Dedifferentiated amniotic fluid mesenchymal stem cell (primary cell): Measurements from ENCODE around the gene LRMDA.
A peak's percentile ranks its signal among the peaks of the same experiment; 100 is the strongest.

Experiments
- DNase-seq: peaks from one replicate; pipeline ENCODE4 v3.0.0-alpha.2; 2016; ENCODE audit errors: extremely low spot score

Gene LRMDA

DNA sequence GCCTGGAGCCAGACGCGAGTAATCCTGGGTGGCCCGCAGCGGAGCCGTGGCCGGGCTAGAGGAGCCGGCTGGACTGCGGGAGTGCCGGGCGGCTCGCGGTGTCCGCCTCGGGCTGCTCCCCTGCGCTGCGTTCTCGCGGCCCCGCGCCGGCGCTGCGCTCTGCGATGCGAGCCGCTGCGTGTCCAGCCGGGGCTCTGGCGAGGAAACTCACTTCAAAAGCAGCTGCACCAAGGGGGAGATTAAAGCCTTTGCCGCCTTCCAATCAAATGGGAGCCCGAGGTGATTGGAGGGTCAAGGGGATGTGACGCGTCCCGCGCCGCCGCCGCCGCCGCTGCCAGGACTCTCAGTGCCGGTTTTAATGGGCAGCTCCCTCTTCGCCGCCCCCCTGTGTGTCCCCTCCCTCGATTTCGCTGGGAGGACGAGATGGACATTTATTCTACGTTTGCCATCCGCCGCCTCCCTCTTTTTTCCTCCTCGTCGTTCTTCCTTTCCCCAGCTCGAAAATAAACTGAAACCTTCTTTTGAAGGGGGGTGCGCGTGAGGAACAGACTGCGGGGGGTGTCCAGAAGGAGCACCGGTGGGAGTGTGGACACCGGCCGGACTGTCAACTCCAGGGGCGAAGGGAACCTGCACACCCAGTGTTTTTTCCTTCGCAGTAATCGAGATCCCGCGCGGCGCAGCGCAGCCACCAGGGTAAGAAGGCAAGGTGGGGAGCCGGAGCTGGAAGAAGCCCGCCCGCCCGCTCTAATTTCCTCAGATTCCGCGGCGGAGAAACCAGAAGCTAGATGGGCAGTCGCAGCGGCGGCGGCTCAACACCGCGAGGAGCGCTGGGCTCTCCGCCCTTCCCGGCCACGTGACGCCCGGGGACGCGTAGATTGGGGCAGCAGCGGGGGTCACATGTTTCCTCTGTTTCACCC is 29.6 kb upstream of the LRMDA start, which contains the start of gene ZNF503:
TSS of gene ZNF503 (minus strand) at position 196 of the 917 bp plus-strand sequence. CDS start 345 bp downstream, outside the sequence.
- DNase-seq: peak; percentile 97

DNA sequence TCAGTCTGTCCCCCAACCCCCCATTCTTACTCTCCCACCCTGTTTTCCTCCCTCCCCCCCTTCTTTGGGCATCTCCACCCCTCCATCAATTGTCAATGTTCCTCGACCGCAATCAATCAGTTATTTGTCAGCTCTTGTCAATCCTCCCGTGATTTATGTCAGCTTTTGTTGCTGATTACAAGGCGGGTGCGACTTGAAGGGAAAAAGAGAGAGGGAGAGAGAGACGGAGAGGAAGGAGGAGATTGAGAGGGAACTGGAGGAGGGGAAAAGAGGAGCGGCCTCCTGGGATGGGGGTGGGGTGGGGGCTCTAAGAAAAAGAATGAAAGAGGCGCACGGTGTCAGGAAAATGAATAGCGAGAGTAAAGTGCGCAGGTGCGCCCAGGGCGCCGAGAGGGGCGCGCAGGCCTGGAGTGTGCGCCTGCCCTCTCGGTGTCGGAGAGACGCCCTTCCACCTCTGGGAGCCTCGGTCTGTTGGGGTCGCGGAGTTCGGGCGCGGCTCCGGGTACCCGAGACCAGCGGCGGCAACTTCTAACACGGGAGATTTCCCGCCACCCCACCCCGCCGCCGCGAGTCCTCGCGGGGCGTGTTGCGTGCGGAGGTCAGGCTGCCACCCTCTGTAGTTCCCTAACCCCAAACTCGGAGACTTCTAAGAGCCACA is 28.8 kb upstream of the LRMDA start:
- no peak for DNase-seq

DNA sequence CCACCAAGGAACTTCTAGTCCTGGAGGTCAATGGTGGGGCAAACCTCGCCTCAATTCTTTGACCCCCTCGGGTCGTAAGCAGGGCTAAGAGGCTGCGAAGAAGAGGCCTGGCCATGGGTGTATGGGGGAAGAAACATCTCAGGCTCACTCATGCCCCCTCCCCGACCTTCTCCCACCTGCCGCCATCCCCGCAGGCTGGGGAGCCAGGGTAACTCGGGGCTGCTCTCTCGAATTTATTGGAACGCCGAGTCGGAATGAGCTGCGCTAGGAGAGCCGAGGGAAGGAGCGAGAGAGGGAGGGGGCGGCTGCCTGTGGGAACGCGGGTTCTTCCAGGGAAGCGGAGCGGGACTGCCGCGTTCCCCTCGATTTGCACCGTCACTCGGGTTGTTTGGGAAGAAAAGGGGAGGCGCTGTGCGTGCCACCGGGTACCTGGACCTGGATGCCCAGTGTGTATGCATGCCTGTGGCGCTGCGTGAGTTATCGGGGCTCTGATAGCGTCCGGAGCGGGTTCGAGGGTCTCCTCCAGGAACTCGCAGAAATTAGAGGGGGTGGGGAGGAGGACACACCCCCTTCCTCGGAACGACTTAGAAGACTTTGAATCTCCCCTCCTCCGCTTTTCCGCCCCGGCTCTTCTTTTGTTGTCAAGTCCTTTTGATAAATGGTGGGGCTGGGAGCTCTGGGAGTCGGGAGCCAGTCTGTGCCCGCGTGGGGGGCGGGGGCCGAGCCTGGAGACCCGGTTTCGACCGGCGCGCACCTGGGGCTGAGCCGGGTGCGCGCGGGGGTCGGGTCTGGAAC is 28.1 kb upstream of the LRMDA start:
- DNase-seq: no peak

DNA sequence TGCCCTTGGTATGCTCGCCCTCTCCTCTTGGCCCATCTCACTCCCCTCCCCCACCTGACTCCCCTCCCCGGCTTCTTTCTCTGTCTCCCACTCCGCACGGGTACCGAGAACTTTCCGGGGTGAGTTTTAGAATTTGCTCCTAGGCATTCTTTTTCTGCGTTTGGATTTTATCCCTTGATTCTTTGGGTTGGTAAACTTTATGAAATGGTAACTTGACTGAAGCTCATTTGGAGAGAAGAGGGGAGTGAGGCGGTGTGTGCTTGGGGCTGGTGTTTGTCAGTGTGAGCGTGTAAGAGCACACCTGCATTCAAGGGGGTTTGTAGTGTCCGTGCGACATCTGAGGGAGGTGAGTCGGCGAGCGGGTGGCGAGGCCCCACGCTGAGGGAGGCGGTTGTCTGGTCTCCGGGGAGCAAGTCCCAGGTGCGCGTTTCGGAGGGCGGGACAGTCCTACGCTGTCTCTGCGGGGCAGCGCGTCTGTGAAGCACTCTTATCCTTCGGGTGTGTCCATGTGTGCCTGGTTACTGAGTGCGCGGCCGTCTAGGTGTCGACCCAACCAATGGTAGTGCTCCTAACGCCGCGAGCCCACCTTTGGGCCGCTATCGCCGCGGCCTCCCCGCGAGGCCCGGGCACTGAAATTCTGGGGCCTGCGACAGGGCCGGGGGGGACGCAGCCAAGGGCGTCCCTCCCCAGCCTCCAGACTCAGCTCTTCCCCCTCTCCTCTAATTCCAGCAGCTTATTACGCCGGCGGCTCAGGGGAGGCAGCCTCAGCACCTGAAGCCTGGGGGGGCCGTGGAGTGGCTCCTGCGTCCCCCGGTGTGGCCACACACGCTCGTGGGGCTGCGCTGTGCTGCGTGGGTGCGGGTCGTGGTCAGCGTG is 27.2 kb upstream of the LRMDA start:
- DNase-seq: no peak

DNA sequence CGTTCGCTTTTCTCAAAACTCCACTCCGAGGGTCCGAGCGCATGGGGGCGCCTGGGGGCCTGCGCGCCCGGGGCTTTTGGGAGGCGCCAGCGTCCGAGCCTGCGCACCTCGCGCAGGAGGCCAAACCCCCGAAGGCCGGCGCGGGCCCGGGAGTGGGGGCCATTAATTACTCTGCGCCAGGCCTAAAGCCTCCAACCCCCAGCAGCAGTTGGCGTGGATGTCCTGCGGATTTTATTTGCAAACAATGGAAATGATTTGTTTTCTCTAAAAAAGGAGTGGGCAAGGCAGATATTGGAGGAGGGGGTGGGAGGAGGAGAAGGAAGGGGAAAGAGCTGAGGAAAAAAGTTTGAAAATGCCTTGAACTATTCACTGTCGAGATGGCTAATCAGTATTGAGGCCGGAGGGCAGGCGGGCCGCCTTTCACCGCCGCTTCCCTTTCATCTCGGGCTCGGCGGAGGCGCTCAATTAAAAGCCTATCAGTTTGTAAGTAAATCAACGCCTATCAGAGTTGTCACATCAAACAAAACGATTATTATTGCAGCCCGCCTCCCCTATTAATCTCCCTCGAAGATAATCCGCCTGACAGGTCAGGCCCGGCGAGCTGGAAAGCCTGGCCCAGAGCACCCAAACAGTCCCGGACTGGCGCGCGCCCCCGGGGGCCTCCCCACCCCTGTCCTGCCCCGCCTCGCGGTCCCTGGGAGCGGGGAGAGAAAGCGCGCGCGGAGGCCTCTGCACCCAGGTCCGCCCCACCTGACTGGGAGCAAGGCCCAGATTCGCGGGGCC is 26.4 kb upstream of the LRMDA start:
- DNase-seq: no peak

DNA sequence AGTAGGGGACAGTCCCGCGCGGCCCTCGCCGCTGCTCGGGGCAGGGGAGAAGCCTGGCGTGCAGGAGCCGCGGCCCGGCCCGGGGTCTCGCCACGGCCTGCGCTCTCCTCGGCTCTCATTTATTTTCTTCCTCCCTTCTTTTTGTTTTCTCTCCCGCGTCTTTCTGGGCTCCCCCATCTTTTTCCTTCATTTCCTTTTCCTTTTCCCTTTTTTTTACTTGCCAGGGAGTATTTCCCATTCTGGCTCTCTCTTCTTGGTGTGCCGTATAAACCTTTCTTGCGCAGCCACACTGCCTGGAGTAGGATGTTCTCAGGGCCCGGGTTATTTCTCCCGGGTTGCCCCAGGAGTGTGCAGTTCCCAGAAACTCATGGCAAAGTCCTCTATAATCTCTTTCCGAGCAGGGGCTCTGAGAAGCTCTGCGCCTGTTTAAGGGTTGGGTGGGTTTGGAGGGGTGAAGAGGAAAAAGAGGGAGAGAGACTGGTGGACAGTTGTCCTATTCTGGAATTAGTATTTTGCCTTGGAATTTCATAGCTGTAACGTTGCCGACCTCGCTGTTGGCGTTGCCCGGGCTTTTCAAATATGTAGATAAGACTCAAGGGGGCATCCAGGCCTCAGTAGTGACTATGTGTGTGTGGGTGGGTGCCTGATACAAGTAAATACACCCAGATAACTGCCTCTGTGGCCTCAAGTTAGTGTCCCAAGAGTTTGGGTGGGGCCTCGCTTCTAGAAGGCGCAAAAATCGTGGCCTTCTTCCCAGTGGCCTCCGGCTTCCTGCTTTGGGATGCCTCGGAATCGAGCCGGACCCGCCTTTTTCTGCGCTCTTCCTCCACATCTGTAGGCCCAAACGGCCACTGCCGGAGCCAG is 25.6 kb upstream of the LRMDA start:
- no peak for DNase-seq

DNA sequence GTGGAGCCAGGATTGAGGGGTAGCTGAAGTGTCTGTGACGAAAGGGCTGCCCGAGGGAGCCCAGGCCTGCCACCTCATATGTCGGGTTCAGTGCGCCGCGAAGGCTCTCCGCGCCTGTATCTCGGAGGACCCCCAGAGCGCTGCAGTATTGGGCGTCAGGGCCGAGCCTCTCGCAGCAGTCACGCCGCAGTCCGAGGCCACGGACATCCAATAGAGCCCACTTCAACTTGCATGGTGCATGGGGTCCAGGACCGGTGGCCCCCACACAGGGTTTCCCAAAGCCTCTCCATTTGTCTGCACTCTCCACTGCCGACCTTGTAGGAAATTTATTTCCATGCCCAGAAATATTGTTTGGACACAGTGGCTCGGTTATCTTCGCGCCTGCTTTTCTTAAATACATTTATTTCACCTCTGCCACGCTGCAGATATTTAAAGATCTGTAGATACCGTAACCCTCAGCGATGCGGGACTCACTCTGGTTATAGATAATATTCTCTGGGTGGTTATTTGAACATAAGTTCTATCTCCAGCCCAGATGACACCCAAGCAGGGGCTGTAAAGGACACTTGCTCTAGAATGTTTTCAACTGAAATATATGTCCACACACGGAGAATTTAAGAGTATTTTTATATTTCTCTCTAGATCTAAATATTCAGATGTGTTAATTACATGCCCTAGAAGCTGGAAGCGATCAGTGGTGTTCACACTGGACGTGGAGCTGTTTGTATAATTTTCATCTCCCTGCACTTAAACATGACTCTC is 24.8 kb upstream of the LRMDA start:
- no peak for DNase-seq

DNA sequence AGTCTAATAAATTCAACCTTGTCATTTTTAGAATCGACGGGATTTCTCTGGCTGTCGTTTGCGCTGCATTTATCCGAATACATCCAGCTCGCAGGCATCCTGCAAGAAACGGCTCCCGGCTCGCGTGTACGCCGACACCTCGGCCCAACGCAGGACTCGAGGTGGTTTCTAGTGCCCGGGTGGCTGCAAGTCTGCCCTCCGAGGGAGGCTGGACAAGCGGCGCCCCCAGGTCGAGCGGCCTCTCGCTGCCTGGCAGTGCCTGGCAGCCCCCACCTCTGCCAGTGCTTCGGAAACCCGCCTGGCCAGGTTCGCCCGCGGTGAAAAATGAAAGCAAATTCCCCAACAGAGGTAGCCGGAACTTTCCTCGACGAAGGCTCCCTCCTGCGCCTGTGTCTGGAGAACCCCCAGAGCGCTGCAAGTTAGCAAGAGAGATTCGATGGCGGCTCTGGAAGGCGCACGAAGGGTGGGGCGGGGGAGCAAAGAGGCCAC is 24.2 kb upstream of the LRMDA start:
- DNase-seq: no peak

DNA sequence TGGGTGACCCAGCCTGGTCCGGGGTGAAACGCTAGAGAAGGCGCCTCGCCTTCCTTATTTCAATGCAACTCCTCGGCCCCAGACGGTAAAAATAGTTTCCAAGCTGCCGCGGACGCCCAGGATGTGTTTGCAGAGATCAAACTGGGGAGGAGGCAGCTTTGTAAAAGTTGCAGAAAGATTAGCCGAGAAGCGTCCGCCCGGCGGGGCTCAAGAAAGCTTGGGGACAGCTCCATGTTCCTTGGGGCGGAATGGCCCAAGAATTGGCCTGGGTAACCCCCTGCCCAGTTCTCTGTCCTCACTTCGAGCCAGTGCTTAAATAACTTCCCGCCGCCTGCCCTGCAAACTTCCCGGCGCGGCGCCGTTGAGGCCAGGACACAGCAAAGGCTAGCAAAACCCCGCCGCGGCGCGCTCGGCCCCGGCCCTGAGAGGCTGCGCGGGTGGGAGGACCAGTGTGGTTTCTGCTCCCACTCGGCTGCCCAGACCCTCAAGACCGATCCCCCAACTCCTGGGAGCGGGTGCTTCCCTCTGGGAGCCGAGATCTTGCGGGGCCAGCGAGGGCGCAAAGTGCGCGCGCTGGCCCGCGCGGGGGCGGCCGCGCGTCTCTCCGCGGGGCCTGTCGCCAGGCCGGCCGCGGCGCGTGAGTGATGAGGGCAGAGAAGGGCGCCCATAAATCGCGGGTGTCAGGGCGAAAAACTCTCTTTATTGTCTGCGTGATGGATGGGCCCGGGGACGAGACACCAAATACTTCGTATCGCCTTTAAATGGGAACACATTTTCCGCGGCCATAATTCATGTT is 23.5 kb upstream of the LRMDA start:
- no peak for DNase-seq

DNA sequence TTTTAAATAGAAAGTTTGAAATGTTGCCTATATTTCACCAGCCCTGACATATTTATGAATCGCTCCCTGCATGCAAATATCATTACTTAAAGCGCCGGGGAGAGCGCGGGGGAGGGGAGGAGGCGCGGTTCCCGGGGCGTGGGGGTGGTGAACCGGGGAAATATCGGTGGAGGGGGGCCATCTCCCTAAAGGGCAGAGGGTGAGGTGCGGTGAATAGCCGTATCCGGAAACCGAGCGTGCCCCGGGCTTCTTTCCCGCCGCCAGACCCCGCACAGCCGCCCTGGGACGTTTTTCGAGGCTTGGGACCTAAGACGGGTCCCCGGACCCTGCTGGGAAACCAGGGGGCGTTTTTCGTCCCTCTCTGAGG is 22.9 kb upstream of the LRMDA start:
- no peak for DNase-seq

DNA sequence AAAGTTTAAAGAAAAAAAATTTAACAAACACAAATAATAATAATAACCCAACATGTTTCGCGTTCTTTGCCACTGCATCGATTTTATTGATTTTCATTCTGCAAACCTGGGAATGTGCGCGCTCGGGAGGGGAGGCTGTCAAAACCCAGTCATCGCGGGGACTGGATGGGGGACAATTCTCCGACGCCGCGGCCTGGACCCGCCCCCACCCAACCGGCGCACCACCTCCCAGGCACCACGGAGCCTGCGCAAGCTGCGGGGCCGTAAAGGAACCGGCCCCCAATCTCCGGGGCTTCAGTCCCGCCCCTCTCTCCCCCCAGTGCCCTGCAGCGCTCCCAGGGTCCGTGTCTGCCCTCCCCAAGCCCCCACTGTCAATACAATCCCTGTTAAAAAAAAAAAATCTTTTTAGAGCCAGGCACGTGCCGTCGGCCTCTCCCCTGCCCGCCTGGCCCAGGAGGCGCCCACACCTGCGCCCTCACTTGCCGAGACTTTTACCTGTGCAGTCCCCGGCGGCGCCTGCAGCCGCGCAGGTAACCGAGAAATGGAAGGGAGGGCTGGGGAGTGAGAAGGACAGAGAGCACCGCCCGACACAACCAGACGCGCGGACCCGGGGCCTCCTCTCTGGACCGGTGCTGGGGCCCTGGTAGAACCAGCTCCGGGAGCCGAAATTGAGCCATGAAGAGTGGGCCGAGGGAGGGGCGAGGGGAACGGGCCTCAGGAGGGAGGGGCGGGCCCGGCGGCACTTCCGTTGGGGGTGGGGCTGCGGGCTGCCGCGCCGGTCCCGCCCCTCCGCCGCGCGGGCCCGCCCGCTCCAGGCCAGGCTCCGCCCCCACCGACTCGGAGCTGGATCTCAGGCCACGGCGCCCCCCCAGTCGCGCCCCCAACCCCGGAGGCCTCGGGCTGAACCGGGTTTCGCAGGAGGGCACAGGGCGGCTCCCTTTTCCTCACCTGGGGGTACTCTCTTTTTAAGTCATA is 22.2 kb upstream of the LRMDA start:
- no peak for DNase-seq

DNA sequence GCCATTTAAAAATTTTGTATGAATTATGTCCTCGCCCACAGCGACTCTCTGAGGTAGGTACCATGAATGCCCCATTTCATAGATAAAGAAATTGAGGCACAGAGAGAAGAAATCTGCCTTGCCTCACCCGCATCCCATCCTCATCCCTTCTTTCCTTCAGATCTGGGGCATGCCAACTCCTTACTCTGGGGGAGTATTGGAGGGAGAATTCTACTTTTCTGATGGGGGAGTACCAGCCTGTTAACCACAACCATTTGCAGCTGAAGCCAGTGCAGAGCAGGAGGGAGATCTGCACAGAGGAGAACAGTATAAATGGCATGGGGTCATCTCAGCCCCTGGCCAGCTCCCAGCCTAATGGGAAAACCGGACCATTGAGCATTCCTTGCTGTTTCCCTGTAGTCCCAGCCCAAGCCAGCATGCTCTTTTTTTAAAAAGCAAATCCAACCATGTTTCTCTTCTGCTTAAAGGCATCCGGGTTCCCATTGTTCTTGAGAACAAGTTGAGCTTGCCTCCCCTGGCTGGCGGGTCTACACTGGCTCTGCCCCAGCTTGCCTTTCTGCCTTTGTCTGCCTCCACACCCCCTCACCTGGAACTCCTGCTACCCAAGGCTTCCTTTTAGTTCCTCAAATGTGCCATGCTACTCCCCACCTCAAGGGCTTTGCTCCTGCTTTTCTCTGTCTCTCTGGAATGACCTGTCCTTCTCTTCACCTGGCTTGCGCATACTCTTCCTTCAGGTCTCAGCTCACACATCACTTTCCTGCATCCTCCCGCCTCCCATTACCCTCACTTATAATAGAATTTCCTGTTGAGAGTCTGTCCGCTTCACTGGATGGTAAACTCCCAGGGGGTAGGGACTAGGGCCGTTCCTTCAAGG is 21.1 kb upstream of the LRMDA start:
- DNase-seq: no peak

DNA sequence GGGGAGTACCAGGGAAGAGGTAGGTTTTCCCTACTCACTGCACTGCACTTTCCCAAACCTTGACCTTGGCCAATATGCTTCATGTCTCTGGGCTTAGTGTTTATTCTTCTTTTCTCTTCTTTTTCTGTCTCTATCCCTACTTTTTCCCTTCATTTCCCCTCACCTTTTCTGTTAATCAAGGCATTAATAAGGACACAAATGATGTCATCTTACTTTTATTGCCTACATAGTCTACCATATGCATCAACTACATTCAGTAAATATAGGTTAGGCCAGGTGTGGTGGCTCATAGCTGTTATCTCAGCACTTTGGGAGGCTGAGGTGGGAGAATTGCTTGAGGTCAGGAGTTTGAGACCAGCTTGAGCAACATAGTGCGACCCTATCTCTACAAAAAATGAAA is 16.9 kb upstream of the LRMDA start:
- no peak for DNase-seq

DNA sequence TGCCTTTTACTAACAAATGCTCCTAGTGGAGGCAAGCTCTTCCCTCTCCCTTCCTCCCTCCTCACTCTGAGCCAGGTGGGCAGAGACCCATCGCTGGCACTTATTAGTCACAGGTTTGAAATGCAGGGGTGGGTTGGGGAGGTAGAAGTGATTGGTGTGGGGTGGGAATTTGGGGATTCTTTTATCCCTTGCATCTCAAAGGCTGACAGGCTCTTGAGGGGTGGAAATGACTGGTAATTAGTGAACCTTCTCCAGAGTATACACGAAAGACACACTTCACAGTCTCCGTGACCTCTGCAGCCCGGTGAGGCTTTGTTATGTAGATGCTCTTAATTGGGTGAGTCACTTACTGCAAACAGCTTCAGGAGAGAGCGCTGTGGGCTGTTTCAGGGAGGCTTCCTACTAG is 13.9 kb upstream of the LRMDA start:
- DNase-seq: no peak

DNA sequence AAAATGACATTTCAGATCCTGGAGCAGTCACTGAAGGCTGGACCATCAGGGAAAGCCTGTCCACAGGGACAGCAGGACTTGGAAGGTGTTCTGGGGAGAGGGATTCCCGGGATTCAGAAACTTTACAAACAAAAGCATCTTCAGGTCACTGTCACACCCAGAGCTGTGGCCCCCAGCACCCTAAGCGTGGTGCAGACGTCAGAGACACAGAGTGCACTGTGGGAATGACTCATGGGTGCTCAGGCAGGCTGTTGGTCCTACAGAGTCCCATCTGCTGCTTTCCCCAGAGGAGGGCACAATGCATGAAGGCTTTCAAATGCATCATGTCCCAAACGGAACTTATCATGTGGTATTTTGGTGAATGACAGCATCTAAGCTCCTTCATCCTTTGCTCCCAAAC is 13.1 kb upstream of the LRMDA start:
- no peak for DNase-seq

DNA sequence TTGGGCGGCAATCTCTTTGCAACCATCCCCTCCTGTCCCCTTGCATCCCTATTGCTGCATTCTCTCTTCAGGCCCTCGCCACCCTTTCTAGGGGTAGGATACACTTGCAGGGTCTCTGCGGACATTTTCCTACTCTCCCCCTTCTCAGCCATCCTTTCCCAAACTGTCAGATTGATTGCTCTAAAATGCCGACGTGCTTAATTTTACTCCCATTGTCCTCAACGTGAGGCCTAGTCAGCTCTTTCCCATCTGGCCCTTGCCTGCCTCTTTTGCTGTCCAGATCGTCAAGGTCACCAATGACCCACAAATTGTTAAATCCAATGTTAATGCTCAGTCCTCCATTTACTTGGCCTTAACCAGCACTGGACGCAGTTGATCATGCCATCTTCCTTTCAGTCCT is 12.7 kb upstream of the LRMDA start:
- no peak for DNase-seq
